Endometrial microvascular endothelial cells (primary cell): ENCODE measurements around the gene TMEM273. TPM values are rescaled to one million over a fixed set of nuclear protein-coding genes. Genes with fewer than 3 reads are reported as not detected.

ENCODE experiments used
- in situ Hi-C: cut with HindIII; loops from 2 replicates; pipeline ENCODE4 v1.10.0; 2017; ENCODE audit warnings: low sequenced_read_pairs, low pct_unique_long_range_greater_than_20kb; ENCODE audit errors: inconsistent ontology term
- total RNA-seq: library from RNA; depleted of rRNA; stranded (reverse); fragments of >200 nt; gene quantifications from one replicate; pipeline ENCODE4 v1.2.3, GENCODE V29; 2015; ENCODE audit errors: inconsistent ontology term

Gene TMEM273
- total RNA-seq, 1 donor from 2014 or later = 0.19 TPM

GRCh38 chr10:49178489-49179471 is 9.4 kb downstream of the TMEM273 start:
- in situ Hi-C loops = no loop called here

GRCh38 chr10:49177391-49178355 is 10.5 kb downstream of the TMEM273 start:
- in situ Hi-C loops = no loop called here

GRCh38 chr10:49176310-49177268 is 11.6 kb downstream of the TMEM273 start:
- in situ Hi-C loops = no loop called here

- in situ Hi-C loops = no loop called here
These were observed 12.4 kb downstream of the TMEM273 start for GRCh38 chr10:49175587-49176309.

GRCh38 chr10:49174926-49175500 is 13.2 kb downstream of the TMEM273 start:
- in situ Hi-C loops = no loop called here

GRCh38 chr10:49174261-49174925 is 13.8 kb downstream of the TMEM273 start:
- in situ Hi-C loops = no loop called here

GRCh38 chr10:49173853-49174252 is 14.3 kb downstream of the TMEM273 start:
- in situ Hi-C loops = no loop called here

GRCh38 chr10:49173201-49173772 is 14.9 kb downstream of the TMEM273 start:
- in situ Hi-C loops = no loop called here

- in situ Hi-C loops = no loop called here
These were observed 15.4 kb downstream of the TMEM273 start for GRCh38 chr10:49172777-49173132.

- in situ Hi-C loops = no loop called here
These were observed 16.0 kb downstream of the TMEM273 start for GRCh38 chr10:49172061-49172776.

- in situ Hi-C loops = no loop called here
These were observed 16.7 kb downstream of the TMEM273 start for GRCh38 chr10:49171326-49172060.

- in situ Hi-C loops = no loop called here
These were observed 17.4 kb downstream of the TMEM273 start for GRCh38 chr10:49170632-49171325.

- in situ Hi-C loops = no loop called here
These were observed 18.4 kb downstream of the TMEM273 start for GRCh38 chr10:49169776-49170175.

- in situ Hi-C loops = no loop called here
These were observed 19.2 kb downstream of the TMEM273 start for GRCh38 chr10:49168831-49169500.
